Glomerular visceral epithelial cell (primary cell): ENCODE results near the gene POLR2L.

Experiments
- DNase-seq: peaks from one replicate; pipeline ENCODE4 v3.0.0-alpha.2; 2016; ENCODE audit errors: extremely low spot score

The POLR2L gene

GRCh38 chr11:842370-843002 lies at the start of gene POLR2L, which contains the start of gene TSPAN4:
Gene POLR2L (minus strand): TSS chr11:842529. CDS start chr11:842508, 21 bp downstream.
Gene TSPAN4 (plus strand): TSS chr11:842852. CDS start chr11:850305, 7,453 bp downstream.
- DNase-seq, result peak; percentile 85

DNA sequence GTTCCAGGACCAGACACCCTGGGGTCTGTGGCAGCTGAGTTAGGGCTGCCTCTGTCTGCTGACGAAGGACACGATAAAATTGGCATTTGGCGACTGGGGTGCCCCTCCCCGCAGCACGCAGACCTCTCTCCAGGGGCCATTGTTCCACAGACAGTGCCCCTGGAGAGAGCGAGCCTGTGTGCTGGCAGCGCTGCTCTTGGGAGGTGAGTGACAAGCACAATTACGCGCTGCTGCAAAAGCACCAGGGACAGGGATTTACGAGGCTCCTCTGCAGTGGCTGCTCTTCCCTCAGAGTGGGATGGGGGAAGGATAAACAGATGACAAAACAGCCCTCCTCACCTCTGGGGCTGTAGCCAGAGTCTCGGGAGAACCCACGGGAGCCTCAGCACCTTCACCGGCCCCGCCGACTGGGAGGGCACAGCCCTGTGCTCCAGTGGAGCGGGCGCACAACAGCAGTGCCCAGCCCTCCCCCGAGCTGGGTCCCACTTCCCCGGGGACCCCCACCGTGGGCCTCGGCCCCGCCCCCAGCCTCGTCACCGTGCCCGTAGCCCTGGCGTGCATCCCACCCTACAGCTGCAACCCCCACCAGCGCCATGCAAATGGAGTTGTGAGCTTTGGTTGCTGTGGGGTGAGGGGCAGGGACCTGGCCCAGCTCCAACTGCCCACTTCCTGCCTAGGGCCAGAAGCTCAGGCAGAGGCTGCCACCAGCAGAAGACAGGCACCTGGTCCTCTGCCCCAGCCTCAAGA lies 48.6 kb upstream of the POLR2L start:
- DNase-seq, result no peak

DNA sequence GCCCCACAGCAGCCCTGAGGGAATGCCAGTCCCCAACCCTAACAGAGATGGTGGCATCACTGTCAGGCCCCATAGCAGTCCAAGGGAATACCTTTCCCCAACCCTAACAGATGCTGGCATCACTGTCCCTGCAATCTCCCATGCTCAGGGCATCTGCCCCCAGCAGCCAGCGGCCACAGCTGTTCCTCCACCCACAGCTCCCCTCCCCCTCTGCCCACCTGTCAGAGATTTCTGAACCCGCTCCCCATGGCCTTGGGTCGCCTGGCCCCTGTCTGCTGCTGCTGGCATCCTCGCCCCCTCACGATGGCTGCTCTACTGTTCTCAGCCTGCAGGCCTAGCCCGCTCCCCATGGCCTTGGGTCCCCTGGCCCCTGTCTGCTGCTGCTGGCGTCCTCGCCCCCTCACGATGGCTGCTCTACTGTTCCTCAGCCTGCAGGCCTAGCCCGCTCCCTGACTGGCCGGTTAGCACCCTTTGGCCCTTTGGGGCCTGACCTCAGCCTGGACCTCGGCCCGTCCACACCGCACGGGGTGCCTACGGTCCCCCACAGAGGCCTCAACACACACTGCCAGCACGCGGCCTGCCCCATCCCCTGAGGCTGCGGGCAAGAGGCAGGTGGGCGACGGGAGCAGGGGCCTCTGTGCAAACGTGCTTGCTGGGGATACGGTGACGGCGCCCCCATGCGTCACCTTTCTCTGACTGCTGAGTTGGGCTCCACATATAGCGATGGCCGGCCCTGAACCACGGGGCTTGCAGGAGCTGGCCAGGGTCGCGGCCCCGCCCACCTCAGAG lies 47.6 kb upstream of the POLR2L start:
- DNase-seq, result no peak

GRCh38 chr11:889257-889656 lies 46.9 kb upstream of the POLR2L start:
- no peak for DNase-seq

DNA sequence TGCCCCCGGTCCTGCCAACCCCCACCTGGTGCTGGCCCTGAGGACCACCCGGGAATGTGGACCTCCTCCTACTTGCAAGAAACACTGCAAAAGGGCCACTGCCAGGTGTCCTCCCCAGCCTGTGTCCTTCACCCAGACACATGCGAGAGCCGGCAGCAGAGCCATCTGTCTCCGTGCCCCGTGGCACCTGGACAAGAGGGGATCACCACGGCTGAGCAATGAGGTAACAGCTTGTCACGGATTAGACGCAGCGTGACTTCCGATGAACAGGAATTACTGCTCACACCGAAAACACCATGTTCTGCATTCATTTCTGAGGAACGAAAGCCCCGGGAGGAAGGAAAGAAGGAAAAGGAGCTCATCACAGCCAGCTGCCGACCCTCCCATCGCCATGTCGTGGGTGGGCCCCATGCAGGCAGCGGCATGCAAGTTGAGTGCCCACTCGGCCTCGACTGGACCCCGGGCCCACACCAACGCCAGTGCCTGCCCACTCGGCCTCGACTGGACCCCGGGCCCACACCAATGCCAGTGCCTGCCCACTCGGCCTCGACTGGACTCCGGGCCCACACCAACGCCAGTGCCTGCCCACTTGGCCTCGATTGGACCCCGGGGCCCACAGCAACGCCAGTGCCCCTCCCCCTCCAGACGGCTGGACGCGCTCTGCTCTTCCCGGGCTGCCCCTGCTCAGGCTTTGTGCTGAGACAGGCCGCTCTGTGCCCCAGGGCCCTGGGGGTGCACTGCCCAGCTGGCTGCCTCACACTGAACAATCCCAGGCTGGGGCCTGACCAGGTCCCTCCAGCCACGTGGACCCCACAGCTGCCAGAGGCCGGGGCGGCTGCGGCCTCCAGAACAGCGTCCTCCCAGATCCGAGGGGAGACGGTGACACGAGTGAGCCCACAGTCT lies 46.2 kb upstream of the POLR2L start:
- no peak for DNase-seq

- DNase-seq, result no peak
Measured at GRCh38 chr11:887589-887988, 45.3 kb upstream of the POLR2L start.

- no peak for DNase-seq
Measured at GRCh38 chr11:886568-886967, 44.2 kb upstream of the POLR2L start.

DNA sequence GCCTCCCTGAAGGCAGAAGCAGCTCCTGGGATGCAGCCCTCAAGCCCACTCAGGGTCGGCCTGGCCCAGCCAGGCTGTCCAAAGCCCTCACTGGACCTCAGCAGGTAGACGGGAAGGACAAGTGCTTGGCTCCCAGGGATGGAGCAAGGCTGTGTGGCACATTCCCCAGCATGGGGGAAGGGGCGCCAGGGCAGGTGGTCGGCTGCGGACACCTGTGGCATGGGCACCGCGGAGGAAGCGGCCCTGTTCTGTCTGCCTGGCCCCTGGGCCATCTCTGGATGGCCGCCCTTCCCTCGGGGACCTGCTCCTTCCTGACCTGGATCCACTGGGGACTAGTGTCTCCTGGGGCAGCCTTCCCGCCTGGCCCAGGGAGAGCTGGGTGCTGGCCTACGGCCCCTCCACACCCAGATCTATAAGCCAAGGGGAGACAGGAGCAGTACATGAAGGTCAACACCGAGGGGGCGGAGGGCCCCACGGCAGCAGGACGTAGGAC lies 42.3 kb upstream of the POLR2L start:
- DNase-seq, result no peak

- DNase-seq, result no peak
Measured at GRCh38 chr11:883527-883926, 41.2 kb upstream of the POLR2L start.

DNA sequence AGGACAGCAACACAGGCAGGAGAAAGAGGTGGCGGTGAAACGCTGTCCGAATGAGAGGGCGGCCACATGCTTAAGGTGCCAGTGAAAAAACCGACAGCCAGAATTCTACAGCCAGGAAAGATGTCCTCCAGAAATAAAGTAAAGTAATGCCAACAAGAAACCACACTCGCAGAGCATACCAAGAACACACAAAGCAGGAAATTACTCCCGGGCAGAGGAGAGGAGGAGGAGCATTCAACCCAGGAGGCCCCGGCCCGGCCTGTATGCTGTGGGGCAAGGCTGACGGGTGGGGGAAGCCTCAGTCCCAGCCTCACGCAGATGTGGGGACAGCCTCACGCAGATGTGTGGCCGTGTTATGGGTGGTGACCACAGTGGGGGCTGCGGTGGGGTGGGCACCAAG lies 40.3 kb upstream of the POLR2L start:
- DNase-seq, result no peak

GRCh38 chr11:880447-880846 lies 38.1 kb upstream of the POLR2L start:
- DNase-seq, result no peak

- DNase-seq, result no peak
Measured at GRCh38 chr11:877565-877964, 35.2 kb upstream of the POLR2L start.

DNA sequence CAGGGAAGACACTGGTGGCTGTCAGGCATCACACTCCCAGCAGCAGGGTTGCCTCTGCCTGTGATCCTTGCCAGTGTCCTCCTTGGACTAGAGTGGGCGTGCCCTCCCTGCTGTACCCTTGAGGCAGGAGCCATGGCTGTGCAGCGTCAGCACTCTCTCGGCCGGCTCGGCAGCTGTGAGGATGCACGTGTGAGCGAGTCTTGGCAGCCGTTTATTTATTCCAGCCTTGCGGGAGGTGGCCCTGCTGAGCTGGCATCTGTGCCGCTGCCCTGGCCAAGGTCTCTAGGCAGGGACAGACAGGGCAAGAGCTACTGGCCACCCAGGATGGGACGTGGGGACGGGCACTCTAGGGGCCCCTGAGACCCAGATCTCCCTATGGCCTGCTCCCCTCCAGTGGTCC lies 34.2 kb upstream of the POLR2L start:
- no peak for DNase-seq

DNA sequence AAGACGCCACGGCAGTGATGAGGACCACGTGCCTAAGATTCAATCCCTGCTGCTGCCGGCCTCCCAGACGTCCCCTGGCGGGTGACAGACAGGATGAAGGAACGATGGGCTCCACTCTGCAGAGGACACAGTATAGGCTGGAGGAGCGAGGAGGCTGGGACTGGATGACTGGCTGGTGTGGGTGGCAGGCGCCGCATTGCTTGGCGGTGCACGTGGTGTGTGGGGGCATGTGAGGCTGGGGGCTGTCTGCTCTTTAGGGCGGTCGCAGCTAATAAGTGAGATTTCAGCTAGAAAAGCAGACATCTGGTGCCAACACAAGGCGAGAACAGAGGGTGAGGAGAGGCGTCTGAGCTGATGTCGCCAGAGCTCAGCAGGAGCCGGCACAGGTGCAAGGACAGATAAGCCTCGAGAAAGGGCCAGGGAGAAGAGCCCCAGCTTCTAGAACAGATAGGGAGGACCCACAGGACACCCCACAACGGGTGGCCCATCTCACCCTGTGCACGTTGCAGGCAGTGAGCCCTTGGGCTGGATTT lies 33.5 kb upstream of the POLR2L start:
- DNase-seq, result no peak

- no peak for DNase-seq
Measured at GRCh38 chr11:875203-875602, 32.9 kb upstream of the POLR2L start.

- no peak for DNase-seq
Measured at GRCh38 chr11:873706-874105, 31.4 kb upstream of the POLR2L start.

DNA sequence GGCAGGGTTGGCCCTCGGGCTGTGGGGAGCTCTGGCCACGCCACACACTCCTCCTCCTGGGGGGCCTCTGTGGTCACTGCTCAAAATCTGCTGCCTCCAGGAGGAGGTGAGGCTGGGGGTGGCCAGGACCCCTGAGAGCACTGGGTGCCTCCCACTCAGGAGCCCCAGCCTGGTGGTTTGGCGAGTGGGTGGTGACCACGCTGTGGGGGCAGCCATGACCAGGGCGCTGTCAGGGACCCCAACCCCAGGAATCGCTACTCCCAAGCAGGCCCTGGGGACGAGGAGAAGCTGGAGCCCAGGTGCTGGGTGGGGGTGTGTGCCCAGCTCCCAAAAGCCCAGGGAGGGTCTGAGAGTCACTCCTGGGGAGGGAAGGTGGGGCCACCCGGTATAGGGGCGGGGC lies 30.5 kb upstream of the POLR2L start:
- no peak for DNase-seq

GRCh38 chr11:871472-871871 lies 29.1 kb upstream of the POLR2L start:
- no peak for DNase-seq

DNA sequence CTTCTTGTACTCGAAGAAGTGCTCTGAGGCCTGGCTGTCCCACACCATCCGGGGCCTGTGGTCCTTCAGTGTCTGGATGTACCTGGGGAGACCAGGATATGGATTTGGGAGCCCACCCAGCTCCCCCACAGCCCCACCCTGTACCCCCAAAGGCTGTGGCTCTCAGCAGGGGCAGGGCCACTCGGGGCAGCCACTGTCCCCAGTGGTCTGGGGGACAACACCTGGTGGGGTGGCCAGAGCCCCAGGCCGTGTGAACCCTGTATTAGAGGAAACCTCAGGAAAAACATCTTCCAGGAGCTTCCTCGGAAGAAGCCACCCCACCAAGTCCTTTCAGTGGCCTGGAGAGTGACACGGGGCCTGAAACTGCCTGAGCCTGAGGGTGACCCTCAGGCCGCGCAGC lies 28.1 kb upstream of the POLR2L start:
- DNase-seq, result no peak

DNA sequence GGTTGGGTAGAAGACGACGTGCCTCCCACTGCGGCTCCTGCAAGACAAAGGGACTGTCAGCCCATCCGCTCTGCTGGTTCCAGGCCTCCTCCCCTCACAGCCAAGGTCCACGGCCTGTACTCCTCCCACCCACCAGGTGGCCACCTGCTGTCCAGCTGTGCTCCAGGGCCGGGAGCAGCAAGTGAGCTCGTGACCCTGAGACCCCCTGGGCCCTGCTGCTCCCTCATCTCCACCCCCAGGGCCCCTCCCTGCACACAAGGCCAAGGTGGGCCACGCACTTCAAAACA lies 27.7 kb upstream of the POLR2L start:
- DNase-seq, result no peak

GRCh38 chr11:869399-870126 lies 27.2 kb upstream of the POLR2L start:
- DNase-seq, result no peak
